Measurements from ENCODE around the gene TMC3. TPM values are rescaled to one million over a fixed set of nuclear protein-coding genes. Genes with fewer than 3 reads are reported as not detected.

The TMC3 gene
- total and polyA plus RNA-seq, 9 of the 15 experiments (the other 6 are each of a cell fraction or from before 2014, with no cell fraction given), result 0.01 to 0.14 TPM; not detected in 7

- no peaks in the 10 kb centered on the region; the same call in 1 of the 2 replicates for H4K20me1 ChIP-seq (replicated peaks; ENCODE audit: control insufficient read depth, insufficient read depth, low read length)
- in situ Hi-C loops (cut with MboI) (no loop called here), intact Hi-C loops (cut with micrococcal nuclease) (no loop called here)
- no peak overlapping the region for H3K4me3 ChIP-seq
- H3K4me2 ChIP-seq (ENCODE audit: insufficient read depth, low read length), result no peak overlapping the region
- H3K27me3 ChIP-seq (ENCODE audit: control insufficient read depth in 2 of 2, insufficient read depth in 2 of 2, low read length in 2 of 2), result no peaks in the 10 kb centered on the region
- ATAC-seq, result no peak
- 0 out of 3 replicates have a peak, but pooled peaks cover 14% of the 10 kb centered on the region for H3K36me3 ChIP-seq (ENCODE audit: control insufficient read depth, insufficient read depth, low read length)
- no peaks in the 10 kb centered on the region for H3K4me1 ChIP-seq (replicated peaks in 1 of 2; ENCODE audit: control insufficient read depth in 2 of 2, insufficient read depth in 2 of 2, low read length in 2 of 2)
- no peak for DNase-seq (ENCODE audit: extremely low read depth in 1 of 4, low spot score in 3 of 4)
- no peak overlapping the region for H2AFZ ChIP-seq (ENCODE audit: low read depth, low read length)
- no peak for FAIRE-seq
- H3K79me2 ChIP-seq (ENCODE audit: control insufficient read depth, insufficient read depth, low read length), result no peaks in the 10 kb centered on the region
- no TSS peak for BruUV-seq (replicated peaks)
- H3K9me1 ChIP-seq (ENCODE audit: control insufficient read depth, insufficient read depth, low read length), result no peaks in the 10 kb centered on the region
- no peaks in the 10 kb centered on the region for H3K9me3 ChIP-seq (replicated peaks; ENCODE audit: control insufficient read depth, insufficient read depth, low read depth, low read length)
- 60% methylated on average over 3 of the region's 3 CpGs for WGBS (ENCODE audit: insufficient coverage, low coverage, missing lambda C conversion rate)
- H3K27ac ChIP-seq (ENCODE audit: extremely low read depth, low read depth, low read length), result no peak overlapping the region
- no peak overlapping the region for H3K9ac ChIP-seq (ENCODE audit: insufficient read depth in 1 of 2, low read depth in 2 of 2, low read length in 2 of 2)
- POLR2A ChIA-PET, result no interaction called here
- CTCF ChIA-PET (ENCODE audit: low intra/inter-chr PET ratio), result no interaction called here
- TF ChIP-seq KDM1A (IDR thresholded peaks at IDR 0.05) (peak in 1 of 2 experiments; percentile 11; a peak in 1 of 4 replicates), TSHZ1 (CRISPR knock-in tag; IDR thresholded peaks at IDR 0.05) (no peak), KLF10 (CRISPR knock-in tag; IDR thresholded peaks at IDR 0.05) (no peak), ZNF668 (CRISPR knock-in tag; IDR thresholded peaks at IDR 0.05) (no peak), PTRF (tag; IDR thresholded peaks at IDR 0.05) (no peak), ZNF785 (CRISPR knock-in tag; IDR thresholded peaks at IDR 0.05) (no peak), RBM25 (IDR thresholded peaks at IDR 0.05; ENCODE audit: low read depth, low read length, severe bottlenecking) (peak; percentile 88), HIVEP1 (CRISPR knock-in tag; IDR thresholded peaks at IDR 0.05) (no peak), XRCC4 (IDR thresholded peaks at IDR 0.05; ENCODE audit: extremely low read depth, insufficient read depth, insufficient read length) (no peak), KHSRP (IDR thresholded peaks at IDR 0.05) (no peak), HBP1 (CRISPR knock-in tag; IDR thresholded peaks at IDR 0.05) (no peak), KLF16 (IDR thresholded peaks at IDR 0.05) (no peak), HMG20A (CRISPR knock-in tag; conservative IDR thresholded peaks at IDR 0.05) (no peak), SMARCA5 (IDR thresholded peaks at IDR 0.05) (peak; percentile 28; the same call in 1 of the 2 replicates), MAFG (tag; conservative IDR thresholded peaks at IDR 0.05) (no peak), HOMEZ (CRISPR knock-in tag; IDR thresholded peaks at IDR 0.05) (no peak), TCF7 (IDR thresholded peaks at IDR 0.05; ENCODE audit: borderline replicate concordance) (no peak), POLR2B (IDR thresholded peaks at IDR 0.05; ENCODE audit: low read depth, partially characterized antibody) (no peak)
These were observed 57.7 kb downstream of the TMC3 start for GRCh38 chr15:81316267-81316666.
